ENCODE measurements around the gene NRXN3. TPM values are rescaled to one million over a fixed set of nuclear protein-coding genes. Genes with fewer than 3 reads are reported as not detected.

The NRXN3 gene
- total RNA-seq, 1 donor from 2014 or later, result 19.8 TPM

GRCh38 chr14:79695307-79695706 lies 1525.1 kb downstream of the NRXN3 start:
- no peaks in the 10 kb centered on the region for H3K36me3 Mint-ChIP-seq
- no peak for DNase-seq (ENCODE audit: extremely low spot score, unreplicated experiment)
- no peak for TF ChIP-seq CTCF (conservative IDR thresholded peaks at IDR 0.05)

GRCh38 chr14:79698298-79698711 lies 1528.1 kb downstream of the NRXN3 start:
- peaks cover 37% of the 10 kb centered on the region for H3K4me1 Mint-ChIP-seq (ENCODE audit: unreplicated experiment)
- TF ChIP-seq CTCF (conservative IDR thresholded peaks at IDR 0.05), result no peak
- H3K36me3 Mint-ChIP-seq, result no peaks in the 10 kb centered on the region
- H3K27me3 Mint-ChIP-seq, result no peaks in the 10 kb centered on the region
- no peak for DNase-seq (ENCODE audit: extremely low spot score, unreplicated experiment)
- H3K4me3 Mint-ChIP-seq, result no peak overlapping the region
- H3K9me3 Mint-ChIP-seq, result peaks cover 7% of the 10 kb centered on the region
- H3K27ac Mint-ChIP-seq, result no peak overlapping the region

More at GRCh38 chr14:79695307-79695706, 1525.1 kb downstream of the NRXN3 start:
- no peaks in the 10 kb centered on the region for H3K27me3 Mint-ChIP-seq
- H3K9me3 Mint-ChIP-seq, result peaks cover 5% of the 10 kb centered on the region
- H3K4me3 Mint-ChIP-seq, result no peak overlapping the region
- H3K27ac Mint-ChIP-seq, result no peak overlapping the region
- peaks cover 37% of the 10 kb centered on the region for H3K4me1 Mint-ChIP-seq (ENCODE audit: unreplicated experiment)

GRCh38 chr14:79699206-79699605 lies 1529.0 kb downstream of the NRXN3 start:
- no peaks in the 10 kb centered on the region for H3K36me3 Mint-ChIP-seq
- no peak overlapping the region for H3K4me3 Mint-ChIP-seq
- TF ChIP-seq CTCF (conservative IDR thresholded peaks at IDR 0.05), result no peak
- no peak overlapping the region for H3K27ac Mint-ChIP-seq
- H3K9me3 Mint-ChIP-seq, result peaks cover 7% of the 10 kb centered on the region
- H3K4me1 Mint-ChIP-seq (ENCODE audit: unreplicated experiment), result peaks cover 33% of the 10 kb centered on the region
- no peaks in the 10 kb centered on the region for H3K27me3 Mint-ChIP-seq
- no peak for DNase-seq (ENCODE audit: extremely low spot score, unreplicated experiment)

GRCh38 chr14:79701371-79701770 lies 1531.2 kb downstream of the NRXN3 start:
- peaks cover 3% of the 10 kb centered on the region for H3K27me3 Mint-ChIP-seq
- H3K9me3 Mint-ChIP-seq, result peaks cover 7% of the 10 kb centered on the region
- H3K36me3 Mint-ChIP-seq, result no peaks in the 10 kb centered on the region

GRCh38 chr14:79702197-79702596 lies 1532.0 kb downstream of the NRXN3 start:
- H3K4me1 Mint-ChIP-seq (ENCODE audit: unreplicated experiment), result peaks cover 36% of the 10 kb centered on the region
- DNase-seq (ENCODE audit: extremely low spot score, unreplicated experiment), result no peak
- TF ChIP-seq CTCF (conservative IDR thresholded peaks at IDR 0.05), result no peak
- H3K27me3 Mint-ChIP-seq, result peaks cover 3% of the 10 kb centered on the region
- no peak overlapping the region for H3K4me3 Mint-ChIP-seq
- H3K9me3 Mint-ChIP-seq, result peaks cover 7% of the 10 kb centered on the region
- no peak overlapping the region for H3K27ac Mint-ChIP-seq
- no peaks in the 10 kb centered on the region for H3K36me3 Mint-ChIP-seq

More at GRCh38 chr14:79701371-79701770, 1531.2 kb downstream of the NRXN3 start:
- Mint-ChIP-seq H3K4me3 (no peak overlapping the region), H3K4me1 (ENCODE audit: unreplicated experiment) (peaks cover 29% of the 10 kb centered on the region), H3K27ac (no peak overlapping the region)
- TF ChIP-seq CTCF (conservative IDR thresholded peaks at IDR 0.05), result no peak
- no peak for DNase-seq (ENCODE audit: extremely low spot score, unreplicated experiment)

GRCh38 chr14:79703209-79703608 lies 1533.0 kb downstream of the NRXN3 start:
- Mint-ChIP-seq H3K4me3 (no peak overlapping the region), H3K9me3 (peaks cover 7% of the 10 kb centered on the region), H3K36me3 (no peaks in the 10 kb centered on the region), H3K4me1 (ENCODE audit: unreplicated experiment) (peaks cover 33% of the 10 kb centered on the region), H3K27me3 (peaks cover 3% of the 10 kb centered on the region), H3K27ac (no peak overlapping the region)
- no peak for DNase-seq (ENCODE audit: extremely low spot score, unreplicated experiment)
- no peak for TF ChIP-seq CTCF (conservative IDR thresholded peaks at IDR 0.05)
